Lower leg skin (tissue), 4 donors: ENCODE data around the gene ST8SIA3. TPM values are rescaled to one million over a fixed set of nuclear protein-coding genes. Genes with fewer than 3 reads are reported as not detected.

Source experiments
- DNase-seq, 2 donors: peaks; one replicate each; pipeline ENCODE4 v3.0.0-alpha.2; 2019; ENCODE audit warnings: low spot score in 2 of 2
- H3K4me3 ChIP-seq: fragments of 200-600 bp; sonication (generic); 2 replicates; pipeline ENCODE4 v1.5.1; 2017; ENCODE audit warnings: mild to moderate bottlenecking, low read depth; ENCODE audit not compliant: poor library complexity, severe bottlenecking
- CTCF ChIP-seq, 3 donors: fragments of 450-650 bp; IDR thresholded peaks; one replicate each; pipeline ENCODE4 v1.5.1; 2016; ENCODE audit warnings: antibody characterized with exemption in 3 of 3, mild to moderate bottlenecking in 3 of 3, moderate library complexity in 2 of 3
- POLR2A ChIP-seq, 2 donors: fragments of 450-650 bp; IDR thresholded peaks; one replicate each; pipeline ENCODE4 v1.6.1; 2016 to 2017; ENCODE audit warnings: antibody characterized with exemption in 2 of 2, mild to moderate bottlenecking in 1 of 2, moderate library complexity in 1 of 2
- WGBS, 2 donors: methylation state at CpG; one replicate each; pipeline ENCODE4 v1.1.5; 2018; 5-methylcytosine and 5-hydroxymethylcytosine counted together
- intact Hi-C: fragments of 100-400 bp; cut with DNase I; formaldehyde crosslinking; loops from one replicate; pipeline ENCODE4 v1.15.0; 2023; ENCODE audit warnings: low total_unique reads
- total RNA-seq, 4 donors: library from RNA; depleted of rRNA; stranded (reverse); fragments of >200 nt; gene quantifications; one replicate each; pipeline ENCODE4 v1.1.0, GENCODE V29; 2016

Gene ST8SIA3
- total RNA-seq, 4 donors from 2014 or later: not detected

DNA sequence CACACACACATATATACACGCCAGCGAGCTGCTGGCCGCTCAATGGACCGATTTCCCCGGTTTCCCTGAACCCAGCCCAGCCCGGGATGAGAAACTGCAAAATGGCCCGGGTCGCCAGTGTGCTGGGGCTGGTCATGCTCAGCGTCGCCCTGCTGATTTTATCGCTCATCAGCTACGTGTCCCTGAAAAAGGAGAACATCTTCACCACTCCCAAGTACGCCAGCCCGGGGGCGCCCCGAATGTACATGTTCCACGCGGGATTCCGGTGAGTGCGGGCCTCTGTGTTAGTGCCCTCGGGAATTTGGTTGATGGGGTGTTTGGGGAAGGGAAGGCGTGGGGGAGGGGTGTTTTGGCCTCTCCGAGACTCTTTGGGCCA lies 392 bp downstream of the ST8SIA3 start:
- intact Hi-C loops: no loop called here
- no peak for DNase-seq
- H3K4me3 ChIP-seq: no peak overlapping the region
- no peak for TF ChIP-seq CTCF (IDR thresholded peaks at IDR 0.05)
- TF ChIP-seq POLR2A (IDR thresholded peaks at IDR 0.05): no peak
- 1 to 6% methylated on average over 15 to 23 of the region's 23 CpGs for WGBS, 2 donors

DNA sequence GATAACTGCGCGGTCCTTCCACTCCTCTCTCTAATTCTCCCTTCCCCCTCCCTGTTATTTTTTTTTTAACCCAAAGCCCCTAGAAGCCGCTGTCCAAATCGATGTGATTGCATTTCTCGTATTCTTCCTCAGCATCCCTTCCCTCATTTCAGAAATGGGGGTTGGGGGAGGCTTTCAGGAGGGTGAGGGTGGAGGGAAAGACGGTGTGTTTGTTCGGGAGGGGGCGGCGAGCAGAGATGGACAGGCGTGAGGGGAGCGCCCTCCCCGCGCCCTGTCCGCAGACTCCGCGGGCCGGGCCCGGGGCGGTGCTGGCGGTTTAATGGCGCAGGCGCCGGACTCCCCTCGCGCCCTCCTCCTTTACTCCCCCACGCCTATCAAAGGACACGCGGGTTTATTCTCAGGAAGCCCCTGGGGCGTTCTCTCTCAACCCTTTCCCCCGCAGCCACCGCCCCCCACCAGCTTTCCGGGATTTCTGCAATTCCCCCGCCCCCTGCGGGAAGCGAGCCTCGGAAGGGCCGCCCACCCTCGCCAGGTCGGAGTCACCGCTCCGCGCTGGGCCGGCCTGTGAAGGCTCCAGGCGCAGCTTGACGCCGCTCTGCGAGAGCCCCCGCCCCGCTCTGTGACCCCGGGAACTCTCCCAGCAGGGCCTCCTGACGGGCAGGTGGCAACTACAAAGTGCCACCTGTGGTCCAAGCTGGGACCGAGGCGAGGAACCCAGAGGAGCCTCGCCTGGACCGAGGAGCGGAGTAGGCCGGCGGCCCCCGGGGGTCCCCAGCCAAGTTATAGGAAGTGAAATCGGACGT lies 981 bp downstream of the ST8SIA3 start:
- TF ChIP-seq POLR2A (IDR thresholded peaks at IDR 0.05) (no peak), CTCF (IDR thresholded peaks at IDR 0.05) (no peak)
- intact Hi-C loops: no loop called here
- no peak for DNase-seq
- WGBS, 2 donors: 2 to 5% methylated on average over 38 to 60 of the region's 61 CpGs
- no peak overlapping the region for H3K4me3 ChIP-seq

- TF ChIP-seq CTCF (IDR thresholded peaks at IDR 0.05): no peak
- TF ChIP-seq POLR2A (IDR thresholded peaks at IDR 0.05): no peak
- no peak overlapping the region for H3K4me3 ChIP-seq
- no peak for DNase-seq
- 7 to 12% methylated on average over 31 to 37 of the region's 37 CpGs for WGBS, 2 donors
- intact Hi-C loops: no loop called here
Measured at GRCh38 chr18:57353940-57354461, 1.6 kb downstream of the ST8SIA3 start.

GRCh38 chr18:57359433-57359832 lies 7.1 kb downstream of the ST8SIA3 start:
- intact Hi-C loops: no loop called here

DNA sequence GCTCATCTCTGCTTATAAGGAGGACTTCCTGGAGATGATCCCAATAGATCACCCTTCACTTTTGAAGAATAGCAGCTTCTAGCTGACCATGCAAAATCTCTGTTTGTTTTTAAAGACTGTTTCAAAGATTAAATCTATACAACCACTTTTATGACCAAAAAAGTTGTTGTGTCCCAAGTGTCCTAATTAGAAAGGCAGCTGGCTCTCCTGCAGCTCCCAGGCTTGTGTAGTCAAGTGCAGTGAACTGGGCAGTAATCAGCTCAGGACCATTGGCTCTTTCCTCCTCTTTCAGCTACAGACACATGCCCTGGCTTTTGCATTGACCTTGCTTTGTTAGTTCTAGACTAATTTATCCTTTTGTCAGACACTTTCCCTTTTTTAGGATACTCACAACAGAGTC lies 10.4 kb downstream of the ST8SIA3 start:
- intact Hi-C loops: no loop called here

More at GRCh38 chr18:57359433-57359832, 7.1 kb downstream of the ST8SIA3 start:
- H3K4me3 ChIP-seq: no peak overlapping the region
- 68 to 70% methylated on average over 4 of the region's 4 CpGs for WGBS, 2 donors
- TF ChIP-seq POLR2A (IDR thresholded peaks at IDR 0.05): no peak
- no peak for TF ChIP-seq CTCF (IDR thresholded peaks at IDR 0.05)
- DNase-seq: no peak

More for the DNA sequence above, 10.4 kb downstream of the ST8SIA3 start:
- H3K4me3 ChIP-seq: no peak overlapping the region
- no peak for DNase-seq
- TF ChIP-seq POLR2A (IDR thresholded peaks at IDR 0.05) (no peak), CTCF (IDR thresholded peaks at IDR 0.05) (no peak)
